ENCODE results near the gene ARSB.
"Not testable (repeated sequence)": the region's sequence is repeated elsewhere in the genome, so short reads cannot be mapped to it uniquely, and the experiment has no call there.

Gene ARSB

GRCh38 chr5:78895616-78896015 is 89.5 kb downstream of the ARSB start:
- no peak for DNase-seq

- no peak for DNase-seq
Observed at GRCh38 chr5:78893940-78894677, 91.0 kb downstream of the ARSB start.

- DNase-seq: no peak
Observed at GRCh38 chr5:78890667-78891379, 94.3 kb downstream of the ARSB start.

- no peak for DNase-seq
Observed at GRCh38 chr5:78889369-78890140, 95.6 kb downstream of the ARSB start.

- DNase-seq: no peak
Observed at GRCh38 chr5:78888580-78889368, 96.3 kb downstream of the ARSB start.

- no peak for DNase-seq
Observed at GRCh38 chr5:78887384-78888118, 97.6 kb downstream of the ARSB start.

- no peak for DNase-seq
Observed at GRCh38 chr5:78886341-78887230, 98.5 kb downstream of the ARSB start.

GRCh38 chr5:78881884-78882283 is 103.2 kb downstream of the ARSB start:
- DNase-seq: no peak

- no peak for DNase-seq
Observed at GRCh38 chr5:78879516-78879915, 105.6 kb downstream of the ARSB start.

GRCh38 chr5:78866076-78866475 is 119.0 kb downstream of the ARSB start:
- DNase-seq: not testable (repeated sequence)

- DNase-seq: no peak
Observed at GRCh38 chr5:78858364-78858763, 126.7 kb downstream of the ARSB start.

- no peak for DNase-seq
Observed at GRCh38 chr5:78855026-78855425, 130.1 kb downstream of the ARSB start.

- not testable (repeated sequence) for DNase-seq
Observed at GRCh38 chr5:78851891-78852290, 133.2 kb downstream of the ARSB start.

- DNase-seq: no peak
Observed at GRCh38 chr5:78845470-78845869, 139.6 kb downstream of the ARSB start.

- DNase-seq: no peak
Observed at GRCh38 chr5:78843436-78843835, 141.7 kb downstream of the ARSB start.

- no peak for DNase-seq
Observed at GRCh38 chr5:78841767-78842166, 143.3 kb downstream of the ARSB start.

- DNase-seq: no peak
Observed at GRCh38 chr5:78838753-78839152, 146.4 kb downstream of the ARSB start.

- DNase-seq: no peak
Observed at GRCh38 chr5:78837836-78838235, 147.3 kb downstream of the ARSB start.

- DNase-seq: no peak
Observed at GRCh38 chr5:78835176-78835575, 149.9 kb downstream of the ARSB start.

- no peak for DNase-seq
Observed at GRCh38 chr5:78833284-78833683, 151.8 kb downstream of the ARSB start.

GRCh38 chr5:78830528-78831046 is 154.5 kb downstream of the ARSB start:
- DNase-seq: no peak
